DMS79 (cell line): ENCODE data around the gene DNM1L.

ENCODE experiments used
- DNase-seq: peaks from one replicate; lab custom pipeline; 2025; lab: John Stamatoyannopoulos, UW

DNM1L gene

GRCh38 chr12:32756476-32757066 is 77.5 kb downstream of the DNM1L start:
- DNase-seq = no peak

GRCh38 chr12:32757157-32757556 is 78.1 kb downstream of the DNM1L start:
- no peak for DNase-seq

GRCh38 chr12:32761716-32762115 is 82.6 kb downstream of the DNM1L start:
- no peak for DNase-seq

- no peak for DNase-seq
Observed at GRCh38 chr12:32765906-32766305, 86.8 kb downstream of the DNM1L start.

GRCh38 chr12:32768518-32768917 is 89.4 kb downstream of the DNM1L start:
- DNase-seq = no peak

- no peak for DNase-seq
Observed at GRCh38 chr12:32770141-32770540, 91.0 kb downstream of the DNM1L start.

- DNase-seq = no peak
Observed at GRCh38 chr12:32773691-32774090, 94.6 kb downstream of the DNM1L start.

- DNase-seq = no peak
Observed at GRCh38 chr12:32776258-32776657, 97.2 kb downstream of the DNM1L start.

- no peak for DNase-seq
Observed at GRCh38 chr12:32777159-32777558, 98.1 kb downstream of the DNM1L start.

- no peak for DNase-seq
Observed at GRCh38 chr12:32777691-32778175, 98.6 kb downstream of the DNM1L start.

- DNase-seq = no peak
Observed at GRCh38 chr12:32780071-32780470, 101.0 kb downstream of the DNM1L start.

- no peak for DNase-seq
Observed at GRCh38 chr12:32783029-32783428, 103.9 kb downstream of the DNM1L start.

- no peak for DNase-seq
Observed at GRCh38 chr12:32785557-32785956, 106.5 kb downstream of the DNM1L start.

GRCh38 chr12:32788405-32788804 is 109.3 kb downstream of the DNM1L start:
- DNase-seq = no peak

GRCh38 chr12:32789446-32789845 is 110.3 kb downstream of the DNM1L start:
- no peak for DNase-seq

GRCh38 chr12:32789916-32790315 is 110.8 kb downstream of the DNM1L start:
- no peak for DNase-seq

- DNase-seq = no peak
Observed at GRCh38 chr12:32794281-32794680, 115.2 kb downstream of the DNM1L start.
